Activated T-helper 2 cell treated with anti-CD3 and anti-CD28 coated beads, Interferon-gamma antibody, Interleukin-2, Interleukin-4, amounts not matched to agents 10 μg/mL and 5 μg/mL and 100 μg/mL, durations not matched to agents 14 hours and 24 hours and 36 hours (primary cell): ENCODE measurements around the gene FOXA3. TPM values are rescaled to one million over a fixed set of nuclear protein-coding genes. Genes with fewer than 3 reads are reported as not detected.
"Not testable (repeated sequence)": the region's sequence is repeated elsewhere in the genome, so short reads cannot be mapped to it uniquely, and the experiment has no call there.

Experiments
- DNase-seq: peaks from one replicate; pipeline ENCODE4 v3.0.0; 2021; ENCODE audit warnings: low spot score
- H3K27ac Mint-ChIP-seq: one replicate; pipeline ENCODE4 v1.8.0; 2021; ENCODE audit warnings: mixed read lengths
- H3K27me3 Mint-ChIP-seq: one replicate; pipeline ENCODE4 v1.8.0; 2021; ENCODE audit warnings: low read depth, mixed read lengths
- H3K36me3 Mint-ChIP-seq: one replicate; pipeline ENCODE4 v1.8.0; 2021; ENCODE audit warnings: low read depth, mixed read lengths
- H3K4me1 Mint-ChIP-seq: one replicate; pipeline ENCODE4 v1.8.0; 2021; ENCODE audit warnings: low read depth, mixed read lengths
- H3K4me3 Mint-ChIP-seq: one replicate; pipeline ENCODE4 v1.8.0; 2021; ENCODE audit warnings: low read depth, mild to moderate bottlenecking, moderate library complexity, mixed read lengths
- H3K9me3 Mint-ChIP-seq: one replicate; pipeline ENCODE4 v1.8.0; 2021; ENCODE audit warnings: mixed read lengths
- intact Hi-C: fragments of 100-400 bp; cut with micrococcal nuclease; formaldehyde crosslinking; loops from one replicate; pipeline ENCODE4 v1.15.1; 2023
- total RNA-seq: library from RNA; stranded (reverse); gene quantifications from 2 replicates; pipeline ENCODE4 v1.2.3, GENCODE V29; 2022

FOXA3 gene
- total RNA-seq, 1 donor from 2014 or later = 0.37 TPM

DNA sequence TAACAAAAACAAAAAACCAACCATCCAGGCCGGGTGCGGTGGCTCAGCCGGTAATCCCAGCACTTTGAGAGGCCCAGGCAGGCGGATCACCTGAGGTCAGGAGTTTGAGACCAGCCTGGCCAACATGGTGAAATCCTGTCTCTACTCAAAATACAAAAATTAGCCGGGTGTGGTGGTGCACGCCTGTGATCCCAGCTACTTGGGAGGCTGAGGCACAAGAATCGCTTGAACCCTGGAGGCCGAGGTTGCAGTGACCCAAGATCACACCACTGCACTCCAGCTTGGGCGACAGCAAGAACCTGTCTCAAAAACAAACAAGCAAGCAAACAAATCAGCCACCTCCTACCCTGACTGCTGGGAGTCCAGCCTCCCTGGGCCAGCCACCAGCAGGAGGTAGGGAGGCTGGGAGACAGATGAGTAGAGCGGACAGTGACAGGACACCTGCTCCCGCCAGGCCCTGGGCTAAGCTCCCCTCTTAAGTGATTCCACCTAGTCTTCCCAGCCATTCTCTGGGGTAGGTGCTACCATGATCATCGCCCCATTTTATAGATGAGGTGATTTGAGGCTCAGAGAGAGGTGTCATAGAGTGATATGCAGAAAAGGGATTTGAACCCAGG lies 32.0 kb downstream of the FOXA3 start:
- H3K4me3 Mint-ChIP-seq, H3K27ac Mint-ChIP-seq, H3K4me1 Mint-ChIP-seq, H3K9me3 Mint-ChIP-seq, intact Hi-C loops, DNase-seq, H3K27me3 Mint-ChIP-seq: not testable (repeated sequence)
- H3K36me3 Mint-ChIP-seq = peaks cover 31% of the 10 kb centered on the region

DNA sequence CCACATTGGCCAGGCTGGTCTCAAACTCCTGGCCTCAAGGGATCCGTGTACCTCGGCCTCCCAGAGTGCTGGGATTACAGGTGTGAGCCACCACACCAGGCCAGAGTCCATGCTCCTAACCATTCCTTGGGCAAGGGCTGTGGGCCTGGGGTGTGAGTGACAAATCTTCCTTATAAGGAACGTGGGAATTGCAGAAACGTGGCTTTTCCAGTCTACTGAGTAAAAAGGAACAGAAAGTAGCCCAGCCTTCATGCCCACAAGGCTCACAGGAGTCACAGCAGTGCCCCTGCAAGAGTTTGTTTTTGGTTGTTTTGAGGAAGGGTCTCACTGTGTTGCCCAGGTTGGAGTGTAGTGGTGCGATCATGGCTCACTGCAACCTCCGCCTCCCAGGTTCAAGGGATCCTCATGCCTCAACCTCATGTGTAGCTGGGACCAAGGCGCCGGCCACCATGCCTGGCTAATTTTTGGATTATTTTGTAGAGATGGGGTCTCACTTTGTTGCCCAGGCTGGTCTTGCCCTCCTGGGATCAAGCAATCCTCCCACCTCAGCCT lies 33.2 kb downstream of the FOXA3 start:
- H3K27me3 Mint-ChIP-seq = no peaks in the 10 kb centered on the region
- no peaks in the 10 kb centered on the region for H3K9me3 Mint-ChIP-seq
- no peak overlapping the region for H3K4me3 Mint-ChIP-seq
- peaks cover 31% of the 10 kb centered on the region for H3K36me3 Mint-ChIP-seq
- no peak overlapping the region for H3K27ac Mint-ChIP-seq
- DNase-seq = no peak
- intact Hi-C loops = no loop called here
- H3K4me1 Mint-ChIP-seq = peaks cover 8% of the 10 kb centered on the region

DNA sequence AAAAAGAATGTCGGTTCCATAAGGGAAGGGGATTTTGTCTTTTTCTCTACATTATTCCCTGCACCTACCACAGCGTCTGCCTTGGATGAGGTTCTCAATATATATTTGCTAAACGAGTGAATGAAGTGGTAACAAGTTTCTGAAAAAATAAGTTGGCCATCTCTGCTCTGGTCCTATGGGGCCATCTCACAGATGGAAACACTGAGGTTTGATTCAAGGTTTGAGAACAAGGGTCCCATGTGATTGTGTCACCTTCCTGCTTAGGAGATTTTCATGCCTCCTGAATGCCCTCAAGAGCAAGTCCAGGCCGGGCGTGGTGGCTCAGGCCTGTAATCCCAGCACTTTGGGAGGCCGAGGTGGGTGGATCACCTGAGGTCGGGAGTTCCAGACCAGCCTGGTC lies 35.1 kb downstream of the FOXA3 start:
- DNase-seq = no peak
- no peaks in the 10 kb centered on the region for H3K9me3 Mint-ChIP-seq
- H3K4me1 Mint-ChIP-seq = peaks cover 8% of the 10 kb centered on the region
- H3K27ac Mint-ChIP-seq = no peak overlapping the region
- peaks cover 31% of the 10 kb centered on the region for H3K36me3 Mint-ChIP-seq
- intact Hi-C loops = no loop called here
- no peak overlapping the region for H3K4me3 Mint-ChIP-seq
- H3K27me3 Mint-ChIP-seq = no peaks in the 10 kb centered on the region

DNA sequence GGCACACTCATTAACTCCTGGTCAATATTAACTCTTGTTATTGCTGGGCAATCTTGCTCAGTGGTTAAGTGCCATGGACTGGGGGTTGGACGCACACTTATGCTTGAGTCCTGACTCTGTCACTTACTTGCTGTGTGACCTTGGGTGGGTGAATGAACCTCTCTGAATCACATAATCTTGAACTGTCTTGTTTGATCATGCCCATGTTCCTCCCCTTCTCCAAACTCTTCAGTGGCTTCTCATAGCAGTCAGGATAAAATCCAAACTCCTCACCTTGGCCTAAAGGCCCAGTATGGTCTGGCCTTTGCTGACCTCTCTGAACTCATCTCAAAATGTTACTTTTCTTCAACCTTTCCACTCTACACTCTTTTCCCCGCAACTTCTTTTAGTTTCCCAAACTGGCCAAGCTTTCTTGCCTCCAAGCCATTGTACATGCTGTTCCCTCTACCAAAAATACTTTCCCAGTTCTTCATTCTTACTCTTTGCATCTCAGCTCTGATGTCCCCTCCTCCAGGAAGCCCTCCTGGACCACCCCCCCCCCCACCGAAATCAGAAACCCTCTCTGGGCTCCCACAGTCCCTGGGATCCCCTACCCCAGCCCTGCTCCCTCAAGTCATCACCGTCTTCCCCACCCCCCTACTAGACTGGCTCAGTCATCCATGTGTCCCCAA lies 35.9 kb downstream of the FOXA3 start:
- Mint-ChIP-seq H3K4me3 (peak overlapping the region; percentile 5), H3K27ac (no peak overlapping the region), H3K4me1 (peaks cover 8% of the 10 kb centered on the region), H3K9me3 (no peaks in the 10 kb centered on the region), H3K36me3 (peaks cover 29% of the 10 kb centered on the region), H3K27me3 (no peaks in the 10 kb centered on the region)
- DNase-seq = no peak
- intact Hi-C loops = loop anchor here (5.0 kb wide), 1 partner anchor 97 kb away; the partner anchor contains the start of gene CCDC61

DNA sequence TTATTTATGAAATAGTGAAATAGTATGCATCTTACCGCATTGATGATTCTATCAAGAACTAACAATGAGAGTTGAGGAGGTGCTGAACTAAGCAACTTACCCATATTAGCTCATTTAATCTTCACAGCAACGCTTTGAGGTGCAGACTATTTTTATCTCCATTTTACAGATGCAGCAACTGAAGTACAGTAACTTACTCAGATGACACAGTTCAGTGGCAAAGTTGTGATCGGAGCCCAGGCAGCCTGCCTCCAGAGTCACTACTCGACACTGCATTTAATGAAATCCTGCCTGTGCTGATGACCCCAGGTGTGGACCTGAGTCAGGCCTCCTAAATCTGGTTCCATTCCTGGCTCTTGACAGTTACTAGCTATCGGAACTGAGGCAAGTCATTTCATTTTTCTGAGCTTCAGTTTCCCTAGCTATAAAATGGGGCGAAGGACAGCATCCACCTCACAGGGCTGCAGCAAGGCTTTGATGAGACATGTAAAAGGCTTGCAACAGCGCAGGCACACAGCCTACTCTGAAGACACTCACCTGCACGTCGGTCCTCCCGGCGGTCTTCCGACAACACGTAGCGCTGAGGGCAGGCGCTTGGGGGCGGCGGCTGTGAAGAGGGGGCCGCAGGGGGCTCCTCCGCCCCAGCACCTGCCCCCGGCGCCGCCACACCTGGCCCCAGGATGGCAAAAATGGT lies 36.8 kb downstream of the FOXA3 start:
- no peaks in the 10 kb centered on the region for H3K9me3 Mint-ChIP-seq
- H3K27ac Mint-ChIP-seq = no peak overlapping the region
- intact Hi-C loops = loop anchor here (5.0 kb wide), 1 partner anchor 96 kb away; the partner anchor contains the start of gene CCDC61
- H3K4me3 Mint-ChIP-seq = peak overlapping the region; percentile 45
- peaks cover 24% of the 10 kb centered on the region for H3K36me3 Mint-ChIP-seq
- H3K4me1 Mint-ChIP-seq = peaks cover 8% of the 10 kb centered on the region
- H3K27me3 Mint-ChIP-seq = no peaks in the 10 kb centered on the region
- no peak for DNase-seq

DNA sequence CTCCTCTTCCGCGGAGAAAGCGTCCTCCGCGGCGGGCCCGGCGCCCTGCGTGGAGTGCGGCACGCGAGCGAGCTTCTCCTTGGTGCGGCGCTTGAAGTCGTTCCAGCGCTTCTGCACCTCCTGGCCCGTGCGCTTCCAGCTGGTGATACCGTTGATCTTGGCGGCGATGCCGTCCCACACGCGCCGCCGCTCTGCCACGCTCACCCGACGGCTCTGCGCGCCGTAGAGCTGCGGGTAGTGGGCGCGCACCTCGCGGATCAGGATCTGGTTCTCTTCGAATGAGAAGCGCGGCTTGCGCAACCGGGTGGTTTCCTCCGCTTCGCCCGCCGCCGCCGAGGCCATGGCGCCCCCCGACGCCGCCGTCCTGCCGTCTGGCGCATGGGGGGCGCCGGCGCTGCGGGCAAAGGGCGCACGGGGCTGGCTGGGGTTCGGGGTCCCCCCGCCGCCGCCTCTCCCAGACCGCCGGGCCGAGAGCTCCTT lies 37.3 kb downstream of the FOXA3 start:
- DNase-seq = no peak
- H3K4me3 Mint-ChIP-seq = no peak overlapping the region
- no peak overlapping the region for H3K27ac Mint-ChIP-seq
- no peaks in the 10 kb centered on the region for H3K9me3 Mint-ChIP-seq
- intact Hi-C loops = loop anchor here (5.0 kb wide), 1 partner anchor 96 kb away; the partner anchor contains the start of gene CCDC61
- no peaks in the 10 kb centered on the region for H3K27me3 Mint-ChIP-seq
- peaks cover 24% of the 10 kb centered on the region for H3K36me3 Mint-ChIP-seq
- H3K4me1 Mint-ChIP-seq = peaks cover 8% of the 10 kb centered on the region

DNA sequence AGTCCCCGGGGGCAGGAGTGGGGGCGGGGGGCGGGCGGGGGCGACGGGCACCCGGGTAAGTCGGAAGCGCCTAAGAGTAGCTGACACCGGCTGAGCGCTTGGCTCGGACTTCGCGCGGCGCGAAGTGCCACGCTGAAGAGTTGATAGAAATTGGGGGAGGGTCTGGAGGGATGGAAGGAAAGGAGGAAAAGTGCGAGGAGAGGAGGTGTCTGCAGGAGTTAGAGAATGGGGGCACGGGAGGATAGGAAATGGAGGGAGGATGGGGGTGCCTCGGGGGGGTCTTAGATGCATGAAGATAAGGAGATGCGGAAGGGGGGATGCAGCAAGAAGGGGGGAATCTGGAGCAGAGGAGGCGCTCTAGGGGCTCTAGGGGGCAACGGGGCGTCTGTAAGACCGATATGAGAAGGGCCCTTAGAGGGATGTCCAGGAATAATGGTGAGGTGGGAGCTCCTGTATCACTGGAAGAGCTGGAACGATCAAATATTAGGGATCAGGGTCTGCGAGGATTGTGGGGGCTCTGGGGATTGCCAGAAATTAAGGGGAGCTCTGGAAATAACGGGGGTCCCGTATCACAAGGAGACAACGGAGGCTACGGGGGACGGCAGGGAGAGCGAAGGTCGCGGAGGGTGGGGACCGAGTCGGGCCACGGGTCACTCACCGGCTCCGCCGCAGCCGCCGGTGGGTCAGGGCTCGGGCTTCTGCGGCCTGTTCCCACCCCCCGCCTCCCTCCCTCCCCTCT lies 38.0 kb downstream of the FOXA3 start, which contains the start of gene MYPOP:
Gene MYPOP, minus strand, starts transcription at position 702 of the 739 bp plus-strand sequence. CDS start 840 bp downstream, outside the sequence.
- H3K4me1 Mint-ChIP-seq = peaks cover 8% of the 10 kb centered on the region
- no peaks in the 10 kb centered on the region for H3K9me3 Mint-ChIP-seq
- intact Hi-C loops = loop anchor here (1.0 to 5.0 kb wide), 4 partner anchors 15 to 95 kb away; partner anchors contain the start of genes CCDC61, IRF2BP1 and SYMPK
- no peak for DNase-seq
- H3K36me3 Mint-ChIP-seq = peaks cover 24% of the 10 kb centered on the region
- peak within 1 kb of the TSS; percentile 93 for H3K4me3 Mint-ChIP-seq
- peak within 1 kb of the TSS; percentile 79 for H3K27ac Mint-ChIP-seq
- no peaks in the 10 kb centered on the region for H3K27me3 Mint-ChIP-seq

DNA sequence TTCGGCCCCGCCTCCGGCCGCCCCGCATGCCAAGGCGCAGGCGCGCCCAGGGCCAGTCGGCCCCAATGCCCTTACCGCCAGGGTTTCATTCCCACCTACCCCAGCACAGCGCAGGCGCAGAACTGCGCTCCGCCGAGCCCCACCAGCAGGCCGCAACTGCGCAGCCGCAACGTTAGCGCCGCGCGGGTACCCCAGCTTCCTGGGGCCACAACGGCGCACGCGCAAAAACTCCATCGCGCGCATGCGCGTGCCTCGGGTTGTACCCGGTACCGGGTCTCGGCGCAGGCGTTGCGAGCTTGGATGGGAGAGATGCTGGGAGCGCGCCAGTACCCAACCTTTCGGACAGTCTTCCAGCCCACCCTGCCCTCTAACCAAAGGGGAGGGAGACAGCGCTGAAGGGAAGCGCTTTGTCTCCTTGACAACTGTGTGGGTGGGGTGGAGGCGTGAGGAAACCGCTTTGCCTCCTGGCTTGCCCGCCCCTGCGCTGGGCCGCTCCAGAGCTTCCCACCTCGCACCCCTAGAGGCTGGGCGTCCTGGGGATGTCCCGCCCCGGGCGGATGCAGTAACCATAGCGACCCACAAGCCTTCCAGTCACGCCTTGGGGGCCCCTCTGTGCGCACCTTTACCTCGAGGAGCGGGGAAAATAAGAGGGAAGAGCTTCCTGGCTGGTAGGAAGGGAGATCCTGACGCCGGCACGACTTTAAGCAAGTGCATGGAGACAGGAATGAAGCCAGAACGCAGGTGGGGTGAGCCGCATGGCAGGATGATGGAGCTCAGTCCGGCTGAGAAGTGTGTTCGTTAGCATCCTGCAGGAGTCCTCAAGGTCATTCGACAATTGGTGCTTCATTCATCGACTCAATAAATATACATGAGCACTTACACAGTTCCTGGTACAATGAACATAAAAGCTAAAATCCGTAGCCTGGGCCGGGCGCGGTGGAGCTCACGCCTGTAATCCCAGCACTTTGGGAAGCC lies 38.8 kb downstream of the FOXA3 start:
- H3K4me3 Mint-ChIP-seq = peak overlapping the region; percentile 93
- peak overlapping the region; percentile 69 for H3K27ac Mint-ChIP-seq

DNA sequence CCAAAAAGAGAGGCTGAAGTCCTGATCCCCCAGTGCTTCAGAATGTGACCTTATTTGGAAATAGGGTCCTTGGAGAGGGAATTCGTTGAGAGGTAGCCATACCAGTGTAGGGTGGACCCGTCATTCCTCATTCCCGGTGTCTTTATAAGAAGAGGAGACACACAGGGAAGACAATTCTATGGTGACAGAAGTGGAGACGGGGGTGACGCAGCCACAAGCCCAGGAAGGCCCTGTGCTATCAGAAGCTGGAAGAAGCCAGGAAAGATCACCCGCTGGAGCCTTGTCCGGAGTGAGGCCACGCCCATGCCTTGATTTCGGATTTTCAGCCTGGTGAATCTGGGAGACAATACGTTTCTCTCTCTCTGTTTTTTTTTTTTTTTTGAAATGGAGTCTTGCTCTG lies 40.9 kb downstream of the FOXA3 start:
- no peak overlapping the region for H3K27ac Mint-ChIP-seq
- intact Hi-C loops = no loop called here
- H3K27me3 Mint-ChIP-seq = peaks cover 3% of the 10 kb centered on the region
- peaks cover 13% of the 10 kb centered on the region for H3K4me1 Mint-ChIP-seq
- H3K4me3 Mint-ChIP-seq = no peak overlapping the region
- no peaks in the 10 kb centered on the region for H3K9me3 Mint-ChIP-seq
- no peak for DNase-seq
- peaks cover 10% of the 10 kb centered on the region for H3K36me3 Mint-ChIP-seq

More for the DNA sequence above, 38.8 kb downstream of the FOXA3 start:
- H3K36me3 Mint-ChIP-seq = peaks cover 24% of the 10 kb centered on the region
- intact Hi-C loops = loop anchor here (1.0 to 5.0 kb wide), 4 partner anchors 14 to 94 kb away; partner anchors contain the start of genes CCDC61, IRF2BP1 and SYMPK
- peak; percentile 100 for DNase-seq
- no peaks in the 10 kb centered on the region for H3K9me3 Mint-ChIP-seq
- peaks cover 8% of the 10 kb centered on the region for H3K4me1 Mint-ChIP-seq
- H3K27me3 Mint-ChIP-seq = no peaks in the 10 kb centered on the region

DNA sequence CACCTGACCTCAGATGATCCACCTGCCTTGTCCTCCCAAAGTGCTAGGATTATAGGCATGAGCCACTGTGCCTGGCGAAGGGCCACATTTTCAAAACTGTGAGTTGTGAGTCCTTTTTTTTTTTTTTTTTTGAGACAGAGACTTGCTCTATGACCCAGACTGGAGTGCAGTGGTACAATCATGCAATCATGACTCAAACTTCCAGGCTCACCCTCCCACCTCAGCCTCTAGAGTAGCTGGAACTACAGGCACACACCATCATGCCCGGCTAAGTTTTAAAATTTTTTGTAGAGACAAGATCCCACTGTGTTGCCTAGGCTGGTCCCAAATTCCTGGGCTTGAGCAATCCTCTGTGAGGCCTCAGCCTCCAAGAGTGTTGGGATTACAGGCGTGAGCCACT lies 42.1 kb downstream of the FOXA3 start:
- no peak overlapping the region for H3K4me3 Mint-ChIP-seq
- H3K36me3 Mint-ChIP-seq = no peaks in the 10 kb centered on the region
- no peaks in the 10 kb centered on the region for H3K9me3 Mint-ChIP-seq
- intact Hi-C loops = no loop called here
- no peak overlapping the region for H3K27ac Mint-ChIP-seq
- no peak for DNase-seq
- H3K27me3 Mint-ChIP-seq = peaks cover 6% of the 10 kb centered on the region
- peaks cover 7% of the 10 kb centered on the region for H3K4me1 Mint-ChIP-seq

DNA sequence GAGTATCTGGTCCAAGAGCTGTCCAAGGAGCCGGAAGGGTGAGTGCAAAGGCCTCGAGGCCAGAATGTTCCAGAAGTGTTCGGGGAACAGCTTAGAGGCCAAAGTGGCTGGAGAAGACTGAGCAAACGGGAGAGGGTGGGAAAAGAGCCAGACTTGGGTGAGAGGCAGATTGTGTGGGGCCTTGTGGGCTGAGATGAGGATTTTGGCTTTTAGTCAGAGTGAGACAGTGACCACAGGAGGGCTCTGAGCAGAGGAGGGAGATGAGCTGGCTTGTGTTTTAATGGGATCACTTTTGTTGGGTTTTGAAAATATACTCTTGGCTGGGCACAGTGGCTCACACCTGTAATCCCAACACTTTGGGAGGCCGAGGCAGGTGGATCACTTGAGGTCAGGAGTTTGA lies 44.8 kb downstream of the FOXA3 start:
- DNase-seq = no peak
- Mint-ChIP-seq H3K27me3 (peaks cover 13% of the 10 kb centered on the region), H3K27ac (no peak overlapping the region), H3K4me1 (peaks cover 5% of the 10 kb centered on the region), H3K4me3 (no peak overlapping the region), H3K9me3 (no peaks in the 10 kb centered on the region), H3K36me3 (no peaks in the 10 kb centered on the region)
- intact Hi-C loops = no loop called here
